ENCODE results near the gene MAB21L4. TPM values are rescaled to one million over a fixed set of nuclear protein-coding genes. Genes with fewer than 3 reads are reported as not detected.
A peak's percentile ranks its signal among the peaks of the same experiment; 100 is the strongest.
"Not testable (repeated sequence)": the region's sequence is repeated elsewhere in the genome, so short reads cannot be mapped to it uniquely, and the experiment has no call there.

The MAB21L4 gene
- total RNA-seq, 1 experiment from 2014 or later: 3.0 TPM

DNA sequence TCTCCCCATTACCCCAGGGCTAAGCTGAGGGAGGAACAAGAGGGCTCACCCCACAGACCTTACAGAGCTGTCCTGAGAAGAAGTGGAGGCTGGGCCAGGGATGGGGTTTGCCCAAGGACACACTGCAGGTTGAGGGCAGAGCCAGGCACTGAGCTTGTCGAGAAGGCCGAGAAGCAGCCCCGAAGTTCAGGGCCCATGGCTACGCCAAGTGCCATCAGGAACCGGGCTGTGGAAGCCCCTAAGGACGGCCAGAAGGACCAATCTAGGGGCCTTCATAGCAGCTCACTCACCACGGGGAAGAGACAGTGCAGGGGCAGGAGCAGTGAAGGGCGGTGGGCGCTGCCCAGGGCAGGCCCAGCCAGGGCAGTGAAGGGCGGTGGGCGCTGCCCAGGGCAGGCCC, 45.9 kb downstream of the MAB21L4 start:
- no peak overlapping the region for H3K27ac Mint-ChIP-seq (ENCODE audit: unreplicated experiment)
- H3K4me3 Mint-ChIP-seq (ENCODE audit: low read depth, unreplicated experiment): no peak overlapping the region
- TF ChIP-seq, protein P1, sequence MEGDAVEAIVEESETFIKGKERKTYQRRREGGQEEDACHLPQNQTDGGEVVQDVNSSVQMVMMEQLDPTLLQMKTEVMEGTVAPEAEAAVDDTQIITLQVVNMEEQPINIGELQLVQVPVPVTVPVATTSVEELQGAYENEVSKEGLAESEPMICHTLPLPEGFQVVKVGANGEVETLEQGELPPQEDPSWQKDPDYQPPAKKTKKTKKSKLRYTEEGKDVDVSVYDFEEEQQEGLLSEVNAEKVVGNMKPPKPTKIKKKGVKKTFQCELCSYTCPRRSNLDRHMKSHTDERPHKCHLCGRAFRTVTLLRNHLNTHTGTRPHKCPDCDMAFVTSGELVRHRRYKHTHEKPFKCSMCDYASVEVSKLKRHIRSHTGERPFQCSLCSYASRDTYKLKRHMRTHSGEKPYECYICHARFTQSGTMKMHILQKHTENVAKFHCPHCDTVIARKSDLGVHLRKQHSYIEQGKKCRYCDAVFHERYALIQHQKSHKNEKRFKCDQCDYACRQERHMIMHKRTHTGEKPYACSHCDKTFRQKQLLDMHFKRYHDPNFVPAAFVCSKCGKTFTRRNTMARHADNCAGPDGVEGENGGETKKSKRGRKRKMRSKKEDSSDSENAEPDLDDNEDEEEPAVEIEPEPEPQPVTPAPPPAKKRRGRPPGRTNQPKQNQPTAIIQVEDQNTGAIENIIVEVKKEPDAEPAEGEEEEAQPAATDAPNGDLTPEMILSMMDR (IDR thresholded peaks at IDR 0.05; ENCODE audit: unreplicated experiment): no peak
- CTCF ChIA-PET: interaction anchor here (0.7 kb wide), 1 partner anchor 9 kb away, joined by 3 read pairs; no protein-coding TSS in a partner anchor
- peaks cover 9% of the 10 kb centered on the region for H3K9me3 Mint-ChIP-seq (ENCODE audit: low read depth, unreplicated experiment)
- H3K27me3 Mint-ChIP-seq (ENCODE audit: unreplicated experiment): peaks cover 50% of the 10 kb centered on the region
- H3K36me3 Mint-ChIP-seq (ENCODE audit: insufficient read depth, unreplicated experiment): peaks cover 7% of the 10 kb centered on the region
- no TSS peak for BruUV-seq (replicated peaks)
- intact Hi-C loops (cut with micrococcal nuclease; ENCODE audit: unreplicated experiment): loop anchor here (2.0 kb wide), 1 partner anchor 141 kb away; no protein-coding TSS in a partner anchor
- no peak for DNase-seq
- H3K4me1 Mint-ChIP-seq (ENCODE audit: low read depth, unreplicated experiment): peaks cover 7% of the 10 kb centered on the region

DNA sequence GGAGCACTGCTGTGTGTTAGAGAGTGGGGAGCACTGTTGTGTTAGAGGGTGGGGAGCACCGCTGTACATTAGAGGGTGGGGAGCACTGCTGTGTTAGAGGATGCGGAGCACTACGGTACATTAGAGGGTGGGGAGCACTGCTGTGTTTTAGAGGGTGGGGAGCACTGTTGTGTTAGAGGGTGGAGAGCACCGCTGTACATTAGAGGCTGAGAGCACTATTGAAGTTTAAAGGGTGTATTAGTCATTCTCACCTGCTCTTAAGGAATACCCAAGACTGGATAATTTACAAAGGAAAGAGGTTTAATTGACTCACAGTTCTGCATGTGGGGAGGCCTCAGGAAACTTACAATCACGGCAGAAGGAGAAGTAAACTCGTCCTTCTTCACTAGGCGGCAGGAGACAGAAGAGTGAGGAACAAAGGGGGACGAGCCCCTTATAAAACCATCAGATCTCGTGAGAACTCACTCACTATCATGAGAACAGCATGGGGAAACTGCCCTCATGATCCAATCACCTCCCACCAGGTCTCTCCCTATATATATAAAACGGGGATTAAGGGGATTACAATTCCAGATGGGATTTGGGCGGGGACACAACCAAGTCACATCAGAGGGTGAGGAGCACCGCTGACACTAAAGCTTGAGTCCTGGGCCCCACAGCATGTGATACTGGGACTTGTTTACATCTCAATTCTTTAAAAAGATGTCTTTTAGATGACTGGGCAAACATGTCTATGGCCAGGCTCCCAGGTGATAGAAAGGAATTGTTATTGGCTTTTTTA, 46.9 kb downstream of the MAB21L4 start:
- peaks cover 7% of the 10 kb centered on the region for H3K4me1 Mint-ChIP-seq (ENCODE audit: low read depth, unreplicated experiment)
- TF ChIP-seq, protein P1 (IDR thresholded peaks at IDR 0.05; ENCODE audit: unreplicated experiment): no peak
- intact Hi-C loops (cut with micrococcal nuclease; ENCODE audit: unreplicated experiment): no loop called here
- DNase-seq: no peak
- CTCF ChIA-PET: no interaction called here
- H3K27ac Mint-ChIP-seq (ENCODE audit: unreplicated experiment): no peak overlapping the region
- no peak overlapping the region for H3K4me3 Mint-ChIP-seq (ENCODE audit: low read depth, unreplicated experiment)
- no TSS peak for BruUV-seq (replicated peaks)
- peaks cover 12% of the 10 kb centered on the region for H3K9me3 Mint-ChIP-seq (ENCODE audit: low read depth, unreplicated experiment)
- H3K27me3 Mint-ChIP-seq (ENCODE audit: unreplicated experiment): peaks cover 59% of the 10 kb centered on the region
- H3K36me3 Mint-ChIP-seq (ENCODE audit: insufficient read depth, unreplicated experiment): peaks cover 7% of the 10 kb centered on the region

DNA sequence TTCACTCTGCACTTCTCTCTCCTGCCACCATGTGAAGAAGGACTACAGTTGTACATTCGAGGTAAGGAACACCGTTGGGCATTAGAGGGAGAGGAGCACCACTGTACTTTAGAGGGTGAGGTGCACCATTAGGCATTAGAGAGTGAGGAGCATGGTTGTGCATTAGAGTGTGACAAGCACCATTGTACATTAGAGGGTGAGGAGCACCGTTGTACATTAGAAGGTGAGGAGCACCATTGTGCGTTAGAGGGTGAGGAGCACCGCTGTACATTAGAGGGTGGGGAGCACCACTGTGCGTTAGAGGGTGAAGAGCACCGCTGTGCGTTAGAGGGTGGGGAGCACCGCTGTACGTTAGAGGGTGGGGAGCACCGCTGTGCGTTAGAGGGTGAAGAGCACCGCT, 48.1 kb downstream of the MAB21L4 start:
- intact Hi-C loops (cut with micrococcal nuclease; ENCODE audit: unreplicated experiment): no loop called here
- no peak overlapping the region for H3K4me3 Mint-ChIP-seq (ENCODE audit: low read depth, unreplicated experiment)
- peaks cover 12% of the 10 kb centered on the region for H3K9me3 Mint-ChIP-seq (ENCODE audit: low read depth, unreplicated experiment)
- peaks cover 7% of the 10 kb centered on the region for H3K36me3 Mint-ChIP-seq (ENCODE audit: insufficient read depth, unreplicated experiment)
- H3K27ac Mint-ChIP-seq (ENCODE audit: unreplicated experiment): no peak overlapping the region
- TF ChIP-seq, protein P1 (IDR thresholded peaks at IDR 0.05; ENCODE audit: unreplicated experiment): no peak
- DNase-seq: no peak
- H3K4me1 Mint-ChIP-seq (ENCODE audit: low read depth, unreplicated experiment): peaks cover 7% of the 10 kb centered on the region
- no TSS peak for BruUV-seq (replicated peaks)
- H3K27me3 Mint-ChIP-seq (ENCODE audit: unreplicated experiment): peaks cover 70% of the 10 kb centered on the region
- CTCF ChIA-PET: no interaction called here

DNA sequence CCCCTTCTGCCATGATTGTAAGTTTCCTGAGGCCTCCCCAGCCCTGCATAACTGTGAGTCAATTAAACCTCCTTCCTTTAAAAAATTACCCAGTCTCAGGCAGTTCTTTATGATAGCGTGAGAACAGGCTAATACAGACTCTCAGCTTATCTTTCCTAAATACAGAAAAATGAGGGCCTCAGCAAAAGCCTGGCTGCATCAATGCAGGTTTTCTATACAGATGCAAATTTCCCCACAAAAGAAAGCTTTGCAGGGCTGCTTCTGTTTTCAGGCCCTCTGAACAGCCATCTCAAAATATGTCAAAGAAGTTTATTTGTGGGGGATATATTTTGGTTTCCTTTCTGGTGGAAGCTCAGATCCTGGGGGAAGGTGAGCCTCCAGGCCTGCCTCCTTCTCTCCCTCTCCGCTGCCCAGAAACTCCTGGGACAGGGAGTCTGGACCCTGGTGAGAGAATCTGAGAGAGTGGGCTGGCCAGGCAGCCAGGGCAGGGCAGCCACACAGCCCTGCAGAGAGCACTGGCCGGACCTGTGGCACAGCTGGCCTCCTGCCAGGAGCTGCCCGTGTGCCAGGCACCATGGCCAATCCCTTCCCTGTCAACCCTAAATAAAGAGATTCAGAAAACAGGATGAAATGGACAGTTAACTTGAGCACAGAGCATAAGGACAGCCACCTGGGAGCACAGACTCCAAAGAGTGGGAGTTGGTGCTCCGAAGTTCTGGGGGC, 48.9 kb downstream of the MAB21L4 start:
- BruUV-seq (replicated peaks): no TSS peak
- CTCF ChIA-PET: no interaction called here
- Mint-ChIP-seq H3K27ac (ENCODE audit: unreplicated experiment) (no peak overlapping the region), H3K4me1 (ENCODE audit: low read depth, unreplicated experiment) (peaks cover 7% of the 10 kb centered on the region), H3K4me3 (ENCODE audit: low read depth, unreplicated experiment) (no peak overlapping the region), H3K27me3 (ENCODE audit: unreplicated experiment) (peaks cover 70% of the 10 kb centered on the region), H3K36me3 (ENCODE audit: insufficient read depth, unreplicated experiment) (peaks cover 7% of the 10 kb centered on the region), H3K9me3 (ENCODE audit: low read depth, unreplicated experiment) (peaks cover 12% of the 10 kb centered on the region)
- intact Hi-C loops (cut with micrococcal nuclease; ENCODE audit: unreplicated experiment): no loop called here
- TF ChIP-seq, protein P1 (IDR thresholded peaks at IDR 0.05; ENCODE audit: unreplicated experiment): no peak
- peak; percentile 28 for DNase-seq

DNA sequence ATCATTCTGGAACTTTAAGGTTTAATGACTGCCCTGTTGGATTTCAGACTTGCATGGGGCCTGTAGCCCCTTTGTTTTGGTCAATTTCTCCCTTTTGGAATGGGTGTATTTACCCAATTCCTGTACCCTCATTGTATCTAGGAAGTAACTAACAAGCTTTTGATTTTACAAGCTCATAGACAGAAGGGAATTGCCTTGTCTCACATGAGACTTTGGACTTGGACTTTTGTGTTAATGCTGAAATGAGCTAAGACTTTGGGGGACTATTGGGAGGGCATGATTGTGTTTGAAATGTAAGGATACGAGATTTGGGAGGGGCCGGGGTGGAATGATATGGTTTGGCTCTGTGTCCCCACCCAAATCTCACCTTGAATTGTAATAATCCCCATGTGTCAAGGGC, 49.6 kb downstream of the MAB21L4 start:
- H3K36me3 Mint-ChIP-seq (ENCODE audit: insufficient read depth, unreplicated experiment); intact Hi-C loops (cut with micrococcal nuclease; ENCODE audit: unreplicated experiment); H3K27ac Mint-ChIP-seq (ENCODE audit: unreplicated experiment); H3K4me3 Mint-ChIP-seq (ENCODE audit: low read depth, unreplicated experiment); CTCF ChIA-PET; DNase-seq; H3K4me1 Mint-ChIP-seq (ENCODE audit: low read depth, unreplicated experiment); BruUV-seq (replicated peaks): not testable (repeated sequence)
- H3K9me3 Mint-ChIP-seq (ENCODE audit: low read depth, unreplicated experiment): peaks cover 12% of the 10 kb centered on the region
- H3K27me3 Mint-ChIP-seq (ENCODE audit: unreplicated experiment): peaks cover 72% of the 10 kb centered on the region
